Colonic mucosa (tissue), 4 donors: Measurements from ENCODE around the gene ESPL1. TPM values are rescaled to one million over a fixed set of nuclear protein-coding genes. Genes with fewer than 3 reads are reported as not detected.

ENCODE experiments used
- DNase-seq: peaks from one replicate; pipeline ENCODE4 v3.0.0-alpha.2; 2020
- H3K27ac ChIP-seq: fragments of 200-600 bp; one replicate; pipeline ENCODE4 v1.8.0; 2021
- H3K27me3 ChIP-seq: fragments of 200-600 bp; one replicate; pipeline ENCODE4 v1.8.0; 2021
- H3K36me3 ChIP-seq: fragments of 200-600 bp; one replicate; pipeline ENCODE4 v1.8.0; 2021
- H3K4me1 ChIP-seq: fragments of 200-600 bp; one replicate; pipeline ENCODE4 v1.8.0; 2021; ENCODE audit warnings: mild to moderate bottlenecking
- H3K4me3 ChIP-seq: fragments of 200-600 bp; one replicate; pipeline ENCODE4 v1.8.0; 2021
- H3K9ac ChIP-seq, 2 donors: one replicate each; pipeline ENCODE4 v1.7.0; 2013; ENCODE audit warnings: control low read depth in 2 of 2, low read depth in 2 of 2, low read length in 2 of 2
- H3K9me3 ChIP-seq: fragments of 200-600 bp; one replicate; pipeline ENCODE4 v1.8.0; 2021
- CTCF ChIP-seq: fragments of 200-600 bp; IDR thresholded peaks from one replicate; pipeline ENCODE4 v1.8.0; 2022; ENCODE audit warnings: antibody characterized with exemption, mild to moderate bottlenecking
- intact Hi-C: fragments of 100-400 bp; cut with DNase I; formaldehyde crosslinking; loops from one replicate; pipeline ENCODE4 v1.14.1; 2022
- total RNA-seq, 2 donors: library from RNA; stranded (reverse); fragmentation: NEBNext Ultra II Directional in 1 of 2; extraction: Animal tissue kit (Norgen Biotek cat#: 25700) in 1 of 2; gene quantifications; one replicate each; pipeline ENCODE4 v1.2.1, GENCODE V29; 2021
- donor health status: healthy.
- donor health status: DM: no; HTN: no; CAD: no.
- donor health status: DM: no; HTN: no; CAD: no.

Gene ESPL1
- 10 to 100 TPM in 1 of 2 donors, 1 to 10 TPM in 1; 9.6 to 34.6 TPM for total RNA-seq

GRCh38 chr12:53267999-53268629 is at the start of gene ESPL1:
TSS of gene ESPL1 (plus strand) at chr12:53268299. CDS start at chr12:53268767, 468 bp downstream.
- Histone ChIP-seq H3K27me3 (no peaks in the 10 kb centered on the region), H3K27ac (no peak within 1 kb of the TSS), H3K36me3 (no peaks in the 10 kb centered on the region), H3K4me3 (peak within 1 kb of the TSS; percentile 63), H3K9ac (peak within 1 kb of the TSS; percentile 58 to 67), H3K9me3 (no peaks in the 10 kb centered on the region), H3K4me1 (peaks cover 4% of the 10 kb centered on the region)
- TF ChIP-seq CTCF: no peak
- peak; percentile 81 for DNase-seq
- intact Hi-C loops: no loop called here

GRCh38 chr12:53218551-53219291 is 49.4 kb upstream of the ESPL1 start:
- intact Hi-C loops: no loop called here
- Histone ChIP-seq H3K9ac (peak overlapping the region; percentile 55 to 93), H3K4me3 (peak overlapping the region; percentile 63), H3K36me3 (no peaks in the 10 kb centered on the region), H3K27me3 (no peaks in the 10 kb centered on the region), H3K9me3 (no peaks in the 10 kb centered on the region), H3K27ac (peak overlapping the region; percentile 98), H3K4me1 (peaks cover 21% of the 10 kb centered on the region)
- DNase-seq: peak; percentile 51
- TF ChIP-seq CTCF: no peak

GRCh38 chr12:53219292-53219955 is 48.7 kb upstream of the ESPL1 start:
- peak overlapping the region; percentile 63 for H3K4me3 ChIP-seq
- H3K36me3 ChIP-seq: no peaks in the 10 kb centered on the region
- TF ChIP-seq CTCF: no peak
- intact Hi-C loops: no loop called here
- no peaks in the 10 kb centered on the region for H3K27me3 ChIP-seq
- peak overlapping the region; percentile 77 to 93 for H3K9ac ChIP-seq
- H3K27ac ChIP-seq: peak overlapping the region; percentile 98
- H3K4me1 ChIP-seq: peaks cover 22% of the 10 kb centered on the region
- peak; percentile 55 for DNase-seq
- no peaks in the 10 kb centered on the region for H3K9me3 ChIP-seq

GRCh38 chr12:53219956-53220693 is 48.0 kb upstream of the ESPL1 start:
- TF ChIP-seq CTCF: no peak
- H3K9me3 ChIP-seq: no peaks in the 10 kb centered on the region
- H3K4me3 ChIP-seq: peak overlapping the region; percentile 63
- DNase-seq: peak; percentile 80
- H3K36me3 ChIP-seq: no peaks in the 10 kb centered on the region
- peak overlapping the region; percentile 73 to 93 for H3K9ac ChIP-seq
- peak overlapping the region; percentile 98 for H3K27ac ChIP-seq
- H3K27me3 ChIP-seq: no peaks in the 10 kb centered on the region
- intact Hi-C loops: loop anchor here (2.0 kb wide), 1 partner anchor 31 kb away; no protein-coding TSS in a partner anchor
- H3K4me1 ChIP-seq: peaks cover 22% of the 10 kb centered on the region

- no peaks in the 10 kb centered on the region for H3K27me3 ChIP-seq
- peak; percentile 94 for DNase-seq
- H3K9me3 ChIP-seq: no peaks in the 10 kb centered on the region
- no peak for TF ChIP-seq CTCF
- peak overlapping the region; percentile 98 for H3K27ac ChIP-seq
- intact Hi-C loops: loop anchor here (2.0 kb wide), 1 partner anchor 30 kb away; no protein-coding TSS in a partner anchor
- peaks cover 22% of the 10 kb centered on the region for H3K4me1 ChIP-seq
- H3K36me3 ChIP-seq: no peaks in the 10 kb centered on the region
- H3K4me3 ChIP-seq: peak overlapping the region; percentile 63
- peak overlapping the region; percentile 80 to 99 for H3K9ac ChIP-seq
Observed at GRCh38 chr12:53220694-53221202, 47.4 kb upstream of the ESPL1 start.
